Prostate gland (tissue), 2 donors: ENCODE measurements around the gene ZNF496.
"Not testable (repeated sequence)": the region's sequence is repeated elsewhere in the genome, so short reads cannot be mapped to it uniquely, and the experiment has no call there.

Experiments used
- CTCF ChIP-seq, 4 experiments: fragments of 200-600 bp in 2 of 4; fragments of 450-650 bp in 2 of 4; sonication (generic) in 2 of 4; IDR thresholded peaks; 1 replicate in 3 of 4; 2 replicates in 1 of 4; pipeline ENCODE4 v1.5.1; 2016 to 2019; ENCODE audit warnings: antibody characterized with exemption in 4 of 4, mild to moderate bottlenecking in 2 of 4, moderate library complexity in 2 of 4
- POLR2A ChIP-seq: fragments of 450-650 bp; IDR thresholded peaks from one replicate; pipeline ENCODE4 v1.6.1; 2016; ENCODE audit warnings: antibody characterized with exemption, mild to moderate bottlenecking
- POLR2AphosphoS5 ChIP-seq: sonication (generic); formaldehyde crosslinking; IDR thresholded peaks from one replicate; pipeline ENCODE4 v1.6.1; 2017; ENCODE audit warnings: antibody characterized with exemption

- not testable (repeated sequence) for TF ChIP-seq POLR2A; CTCF (IDR thresholded peaks at IDR 0.05); POLR2AphosphoS5
These were observed 42.3 kb downstream of the ZNF496 start for GRCh38 chr1:247289274-247289892.
